ENCODE measurements around the gene FUOM.
A peak's percentile ranks its signal among the peaks of the same experiment; 100 is the strongest.

Gene FUOM

DNA sequence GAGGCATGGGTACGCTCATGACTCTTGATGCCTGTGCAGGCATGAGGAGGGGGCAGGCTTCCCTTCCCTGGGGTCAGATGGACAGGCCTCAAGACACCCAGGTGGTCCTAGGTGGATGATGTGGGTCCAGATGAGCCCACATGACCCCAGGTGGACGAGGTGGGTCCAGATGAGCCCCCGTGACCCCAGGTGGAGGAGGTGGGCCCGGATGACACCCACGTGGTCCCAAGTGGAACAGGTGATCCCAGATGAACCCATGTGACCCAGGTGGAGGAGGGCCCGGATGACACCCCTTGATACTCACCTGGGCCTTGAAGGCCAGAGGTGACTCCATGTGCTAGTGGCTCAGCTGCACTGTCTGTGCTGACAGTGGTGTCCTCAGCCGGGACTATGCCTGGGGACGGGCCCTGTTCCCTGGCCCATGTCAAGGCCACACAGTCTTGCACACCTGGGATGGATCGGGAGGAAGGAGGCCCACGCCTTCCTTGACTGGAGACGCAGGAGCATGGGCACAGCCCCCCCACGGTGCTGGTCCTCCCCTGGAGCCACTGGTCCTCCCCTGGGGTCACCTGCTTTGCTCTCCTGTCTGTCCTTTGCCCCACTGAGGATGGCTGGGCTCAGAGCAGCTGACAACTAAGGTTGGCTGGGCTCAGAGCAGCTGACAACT, 7.4 kb downstream of the FUOM start:
- DNase-seq (ENCODE audit: low spot score): no peak

DNA sequence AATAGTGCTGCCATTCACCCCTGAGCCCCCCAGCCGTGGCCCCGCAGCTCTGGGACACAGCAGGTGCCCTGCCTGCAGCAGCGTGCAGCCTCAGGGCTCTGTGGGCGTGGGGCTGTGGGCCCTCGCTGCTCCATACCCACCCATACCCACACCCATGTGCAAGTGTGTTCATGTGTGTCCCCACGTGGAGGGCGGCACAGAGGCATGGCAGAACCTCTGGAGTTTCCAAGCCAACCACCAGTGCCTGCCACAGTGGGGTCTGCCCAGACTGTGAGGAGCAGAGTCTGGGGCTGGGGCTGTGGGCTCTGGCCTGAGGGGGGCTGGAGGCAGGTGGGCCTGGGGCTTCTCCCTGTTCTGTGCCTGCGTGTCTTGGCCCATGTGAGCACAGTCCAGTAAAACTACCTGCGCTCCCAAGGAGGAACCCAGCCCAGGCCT, 8.2 kb downstream of the FUOM start:
- DNase-seq (ENCODE audit: low spot score): no peak

DNA sequence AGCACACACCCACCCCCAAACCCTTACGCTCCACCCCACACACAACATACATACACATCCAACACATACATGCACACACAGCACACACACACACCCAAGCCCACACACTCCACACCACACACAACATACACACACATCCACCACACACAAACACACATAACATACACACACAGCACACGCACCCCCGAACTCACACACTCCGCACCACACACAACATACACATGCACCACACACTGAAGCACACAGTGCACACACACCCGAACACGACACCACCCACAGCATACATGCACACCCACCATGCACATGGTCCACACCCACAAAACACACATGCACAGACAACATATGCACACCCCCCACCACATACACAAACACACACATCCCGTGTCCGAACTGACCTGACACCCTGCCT, 8.7 kb downstream of the FUOM start:
- no peak for DNase-seq (ENCODE audit: low spot score)

DNA sequence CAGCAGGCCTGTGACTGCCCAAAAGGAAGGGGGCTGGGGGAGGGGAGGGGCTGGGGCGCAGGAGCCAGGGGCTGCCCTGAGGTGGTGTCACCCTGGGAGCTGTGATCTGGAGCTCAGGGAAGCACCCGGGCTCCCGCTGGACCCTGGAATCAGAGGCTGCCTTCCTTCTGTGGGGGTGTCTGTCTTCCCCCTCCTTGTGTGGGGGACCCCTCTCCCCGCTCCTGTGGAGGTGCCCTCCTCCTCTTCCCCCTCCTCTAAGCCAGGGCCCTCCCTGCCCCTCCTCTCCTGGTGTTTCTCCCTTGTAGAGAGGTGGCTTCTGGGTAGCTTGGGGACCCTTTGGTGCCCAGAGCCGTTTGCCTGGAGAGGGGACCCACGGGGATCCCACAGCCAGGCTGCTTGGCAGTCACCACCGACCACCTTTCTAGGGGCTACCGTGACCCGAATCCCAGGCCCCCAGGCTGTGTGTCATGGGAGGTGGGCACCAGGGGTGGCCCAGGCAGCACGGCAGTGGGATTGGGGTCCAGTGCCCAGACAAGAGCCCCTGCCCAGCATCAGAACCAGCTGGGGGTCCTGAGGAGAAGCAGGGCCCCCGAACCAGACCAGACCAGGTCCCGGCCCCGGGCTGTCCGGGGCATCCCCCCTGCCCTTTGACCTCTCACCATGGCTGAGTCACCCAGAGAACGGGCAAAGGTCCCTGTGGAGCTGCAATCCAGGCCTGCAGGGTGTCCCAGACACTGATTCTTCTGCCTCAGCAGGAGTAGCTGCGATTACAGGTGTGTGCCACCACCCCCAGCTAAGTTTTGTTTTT, 9.9 kb downstream of the FUOM start:
- DNase-seq (ENCODE audit: low spot score): no peak

DNA sequence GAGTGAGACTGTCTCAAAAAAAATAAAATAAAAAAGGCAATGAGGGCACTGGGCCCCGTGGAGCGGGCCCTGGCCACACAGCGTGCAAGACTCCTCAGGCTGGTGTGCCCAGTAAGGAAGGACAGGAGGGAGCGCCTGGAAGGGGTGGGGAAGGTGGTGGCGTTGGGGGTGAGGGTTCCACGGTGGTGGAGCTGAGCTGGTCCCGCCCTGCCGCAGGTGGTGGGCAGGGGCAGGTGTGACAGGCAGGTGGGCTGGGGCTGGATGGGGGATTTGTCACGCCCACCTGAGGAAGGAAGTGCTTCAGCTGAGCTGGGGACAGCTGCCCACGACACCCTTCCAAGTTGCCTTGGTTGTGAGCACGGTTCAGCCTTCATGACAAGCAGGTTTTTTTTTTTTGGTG, 11.4 kb downstream of the FUOM start:
- no peak for DNase-seq (ENCODE audit: low spot score)

- DNase-seq (ENCODE audit: low spot score): no peak
Measured at GRCh38 chr10:133344236-133344635, 13.6 kb downstream of the FUOM start.

GRCh38 chr10:133343558-133343957, 14.3 kb downstream of the FUOM start:
- no peak for DNase-seq (ENCODE audit: low spot score)

DNA sequence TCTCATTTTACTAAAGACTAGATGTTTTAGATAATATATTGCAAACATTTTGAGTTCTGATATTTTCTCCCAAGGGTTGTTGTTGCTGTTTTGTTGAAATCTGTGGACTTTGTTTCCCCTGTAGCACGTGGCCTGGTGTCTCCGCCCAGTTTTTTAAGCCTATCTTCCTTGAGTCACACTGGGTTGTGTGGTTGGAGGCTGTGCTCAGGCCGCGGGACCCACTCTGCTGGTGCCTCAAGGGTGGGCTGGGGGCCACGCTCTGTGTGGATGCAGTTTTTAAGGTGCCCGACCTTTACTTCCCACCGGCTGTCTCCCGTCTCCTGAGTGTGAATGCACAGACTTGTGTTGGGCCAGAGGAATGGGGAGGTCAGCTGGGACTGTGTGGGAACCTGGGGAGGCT, 14.9 kb downstream of the FUOM start:
- no peak for DNase-seq (ENCODE audit: low spot score)

GRCh38 chr10:133341983-133342382, 15.8 kb downstream of the FUOM start:
- DNase-seq (ENCODE audit: low spot score): no peak

DNA sequence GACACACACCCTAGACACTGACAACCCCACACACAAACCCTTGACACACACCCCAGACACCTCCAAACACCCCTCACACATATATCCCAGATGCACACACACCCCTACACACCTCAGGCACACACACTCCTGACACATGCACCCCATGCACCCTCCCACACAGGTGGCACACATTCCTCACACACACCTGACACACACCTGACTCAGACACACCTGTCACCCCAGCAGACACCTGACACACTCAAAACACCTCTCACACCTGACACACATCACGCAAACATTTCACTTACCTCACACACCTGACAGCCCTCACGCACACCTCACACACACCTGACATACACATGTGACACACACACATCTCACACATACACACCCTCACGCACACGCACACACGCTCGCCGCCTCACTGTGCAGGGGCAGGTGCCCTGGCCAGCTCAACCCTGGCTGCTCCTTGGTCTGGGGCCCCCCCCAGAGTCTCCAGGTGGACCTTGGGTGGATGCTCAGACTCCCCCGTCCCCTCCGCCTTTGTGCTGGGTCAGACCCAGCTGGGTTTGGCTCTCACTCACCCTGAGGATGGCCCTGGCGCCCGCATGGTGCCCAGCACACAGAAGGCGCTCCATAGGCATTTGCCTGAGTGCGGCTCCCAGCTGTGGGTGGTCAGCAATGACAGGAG, 18.0 kb downstream of the FUOM start:
- DNase-seq (ENCODE audit: low spot score): no peak

GRCh38 chr10:133338080-133339071, 19.4 kb downstream of the FUOM start:
- no peak for DNase-seq (ENCODE audit: low spot score)

- no peak for DNase-seq (ENCODE audit: low spot score)
Measured at GRCh38 chr10:133337370-133337725, 20.5 kb downstream of the FUOM start.

DNA sequence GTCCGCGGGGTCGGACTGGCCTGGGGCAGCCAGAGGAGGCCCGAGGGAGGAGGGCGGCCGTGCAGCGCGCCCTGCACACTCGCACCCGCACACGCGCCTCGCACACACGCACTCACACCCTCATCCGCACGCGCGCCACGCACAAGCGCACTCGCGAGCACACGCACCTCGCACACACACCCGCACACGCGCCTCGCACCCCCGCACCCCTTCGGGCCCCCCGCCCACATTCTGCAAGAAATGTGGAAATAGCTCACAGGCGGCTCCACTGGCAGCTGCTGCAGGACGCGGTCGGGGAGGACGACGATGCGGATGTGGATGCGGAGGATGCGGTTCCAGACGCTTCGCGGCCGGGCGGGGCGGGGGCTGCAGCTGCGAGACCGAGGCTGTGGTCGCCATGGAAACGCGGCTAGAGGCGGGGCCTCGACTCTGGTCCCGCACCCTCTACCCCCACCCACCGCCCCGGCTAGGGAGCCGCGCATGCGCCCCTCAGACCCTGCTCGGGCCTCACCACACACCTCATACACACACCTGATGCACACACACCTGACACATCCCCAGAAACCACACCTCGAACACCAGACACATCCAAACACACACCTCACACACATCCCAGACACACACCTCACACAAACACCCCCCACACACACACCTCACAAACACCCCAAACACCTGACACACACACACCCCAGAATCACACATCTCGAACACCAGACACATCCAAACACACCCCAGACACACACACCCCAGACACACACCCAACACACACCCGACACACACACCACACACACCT, 21.0 kb downstream of the FUOM start, which contains the start of gene CALY:
Gene CALY (minus strand): TSS at position 320 of the 793 bp plus-strand sequence. CDS start 7,907 bp downstream, outside the sequence.
- peak; percentile 85 for DNase-seq (ENCODE audit: low spot score)

DNA sequence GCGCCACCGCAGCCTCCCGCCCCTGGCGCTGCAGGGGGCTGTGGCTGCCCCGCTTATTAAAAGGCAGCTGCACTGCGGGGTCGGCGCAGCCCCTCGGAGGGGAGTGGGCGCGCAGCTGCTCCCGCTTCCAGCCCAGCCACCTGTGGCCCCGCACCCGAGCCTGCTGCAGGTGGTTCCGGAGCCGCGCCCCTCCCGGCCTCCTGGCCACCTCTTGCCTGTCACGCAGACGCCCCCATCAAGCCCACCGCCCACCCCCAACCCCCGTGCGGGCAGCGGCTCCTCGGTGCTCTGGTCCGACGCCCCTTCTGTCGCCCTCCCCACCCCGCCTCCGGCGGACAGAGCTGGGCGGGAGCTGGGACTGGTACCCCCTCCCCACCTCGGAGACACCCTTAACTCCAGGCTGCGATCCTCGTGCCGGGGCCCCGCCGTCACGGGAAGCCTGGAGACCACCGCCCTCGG, 21.7 kb downstream of the FUOM start:
- no peak for DNase-seq (ENCODE audit: low spot score)

DNA sequence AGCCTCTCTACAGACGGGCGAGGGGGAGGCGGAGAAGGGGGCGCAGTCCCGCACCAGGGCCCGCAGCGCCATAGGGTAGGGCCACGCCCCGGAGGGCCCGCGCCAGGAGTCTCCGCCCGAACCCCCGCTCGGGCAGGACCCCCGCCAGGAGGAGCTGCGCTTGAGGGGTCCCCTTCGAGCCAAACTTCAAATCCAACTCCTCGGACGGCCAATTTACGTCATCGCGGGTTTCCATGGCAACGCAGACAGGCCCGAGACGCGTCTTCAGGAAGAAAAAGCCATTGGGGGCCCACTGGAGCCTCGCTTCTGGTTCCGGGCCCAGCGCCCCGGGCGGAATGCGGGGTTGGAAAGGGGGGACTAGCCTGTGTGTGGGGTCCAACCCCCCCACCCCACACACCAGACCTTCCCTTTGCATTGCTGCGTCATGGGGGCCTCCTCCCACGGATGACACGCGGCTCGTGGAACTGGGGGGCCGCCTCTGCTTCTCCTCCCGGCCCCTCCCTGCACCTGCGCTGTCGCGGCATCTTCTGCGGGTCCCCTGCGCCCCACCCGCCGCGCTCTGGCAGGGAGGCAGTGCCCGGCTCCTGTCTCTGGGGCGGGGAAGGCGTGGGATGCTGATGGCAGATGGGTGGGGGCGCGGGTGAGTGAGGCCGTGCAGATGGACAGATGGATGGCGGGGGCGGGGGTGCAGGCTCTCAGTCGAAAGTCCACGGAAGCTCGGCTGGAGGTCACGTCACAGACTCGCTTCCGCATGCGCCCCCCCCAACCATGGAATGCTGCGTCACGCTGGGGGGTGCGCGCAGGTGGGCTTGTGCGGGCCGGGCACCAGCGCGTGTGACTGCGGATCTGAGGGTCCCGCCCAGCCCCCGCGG, 22.3 kb downstream of the FUOM start:
- DNase-seq (ENCODE audit: low spot score): peak; percentile 75

DNA sequence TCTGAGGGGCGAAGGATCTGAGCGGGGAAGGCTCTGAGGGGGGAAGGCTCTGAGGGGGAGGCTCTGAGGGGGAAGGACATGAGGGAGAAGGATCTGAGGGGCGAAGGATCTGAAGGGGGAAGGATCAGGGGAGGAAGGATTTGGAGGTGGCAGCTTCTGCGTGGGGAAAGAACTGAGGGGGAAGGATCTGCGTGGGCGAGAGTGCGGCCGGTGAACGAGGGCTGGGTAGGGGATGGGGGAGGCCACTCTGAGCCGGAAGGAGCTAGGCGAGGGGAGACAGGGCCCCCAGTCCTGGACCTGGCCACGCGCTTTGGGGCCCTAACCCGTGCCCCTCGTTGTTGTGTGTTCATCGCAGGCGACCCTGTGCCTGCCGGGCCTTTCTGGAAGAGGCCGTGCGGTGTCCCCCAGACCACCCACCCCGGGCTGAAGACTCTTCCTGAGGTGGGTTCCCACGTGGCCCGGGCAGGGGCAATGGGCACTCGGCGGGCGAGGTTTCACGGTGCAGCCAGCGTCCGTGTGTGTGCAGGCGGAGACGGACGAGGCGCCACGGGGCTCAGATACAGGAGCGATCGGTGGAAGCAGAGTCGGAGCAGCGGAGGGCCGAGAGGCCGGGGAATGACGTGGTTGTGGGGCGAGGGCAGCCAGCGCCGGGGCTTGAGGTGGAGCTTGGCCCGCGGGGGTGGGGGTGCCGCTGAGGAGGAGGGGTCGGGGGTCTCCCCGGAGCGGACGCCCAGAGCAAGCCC, 23.1 kb downstream of the FUOM start:
- no peak for DNase-seq (ENCODE audit: low spot score)

- no peak for DNase-seq (ENCODE audit: low spot score)
Measured at GRCh38 chr10:133332936-133333699, 24.7 kb downstream of the FUOM start.

DNA sequence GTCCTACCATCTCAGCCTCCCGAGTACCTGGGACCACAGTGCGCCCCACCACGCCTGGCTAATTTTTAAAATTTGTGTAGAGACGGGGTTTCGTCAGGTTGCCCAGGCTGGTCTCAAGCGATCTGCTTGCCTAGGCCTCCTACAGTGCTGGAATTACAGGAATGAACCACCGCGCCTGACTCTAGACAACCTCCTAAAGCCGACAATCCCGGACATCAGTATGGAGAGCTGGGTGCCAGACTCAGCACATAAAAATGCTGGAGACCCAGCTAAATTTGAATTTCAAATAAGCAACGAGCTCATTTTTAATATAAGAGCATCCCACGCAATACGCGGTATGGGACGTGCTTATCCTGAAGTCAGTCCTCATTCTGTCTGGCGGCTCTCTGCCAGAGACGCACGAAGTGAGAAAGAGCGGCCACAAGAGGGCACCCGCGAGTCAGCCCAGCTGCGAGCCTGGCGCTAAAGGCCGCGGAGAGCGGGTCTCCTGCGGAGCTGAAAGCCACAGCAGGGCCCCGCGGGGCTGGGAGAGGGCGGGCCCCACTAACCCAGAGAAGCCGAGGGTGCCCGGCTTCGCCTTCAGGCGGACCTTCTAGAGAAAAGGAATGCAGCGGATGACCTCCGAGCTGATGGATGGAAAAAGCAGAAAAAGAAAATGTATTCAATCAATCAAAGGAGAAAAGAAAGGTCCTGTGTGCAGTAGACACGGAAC, 28.2 kb downstream of the FUOM start:
- peak; percentile 88 for DNase-seq (ENCODE audit: low spot score)
